ENCODE results near the gene SPACA7. TPM values are rescaled to one million over a fixed set of nuclear protein-coding genes. Genes with fewer than 3 reads are reported as not detected.
A peak's percentile ranks its signal among the peaks of the same experiment; 100 is the strongest.

The SPACA7 gene
- total and polyA plus RNA-seq, 8 donors = not detected

- FAIRE-seq (no peak), DNase-seq (peak in 2 of 6 donors; percentile 49 to 64), ATAC-seq (no peak)
- no peaks in the 10 kb centered on the region for H3K36me3 ChIP-seq
- TF ChIP-seq, protein P1, sequence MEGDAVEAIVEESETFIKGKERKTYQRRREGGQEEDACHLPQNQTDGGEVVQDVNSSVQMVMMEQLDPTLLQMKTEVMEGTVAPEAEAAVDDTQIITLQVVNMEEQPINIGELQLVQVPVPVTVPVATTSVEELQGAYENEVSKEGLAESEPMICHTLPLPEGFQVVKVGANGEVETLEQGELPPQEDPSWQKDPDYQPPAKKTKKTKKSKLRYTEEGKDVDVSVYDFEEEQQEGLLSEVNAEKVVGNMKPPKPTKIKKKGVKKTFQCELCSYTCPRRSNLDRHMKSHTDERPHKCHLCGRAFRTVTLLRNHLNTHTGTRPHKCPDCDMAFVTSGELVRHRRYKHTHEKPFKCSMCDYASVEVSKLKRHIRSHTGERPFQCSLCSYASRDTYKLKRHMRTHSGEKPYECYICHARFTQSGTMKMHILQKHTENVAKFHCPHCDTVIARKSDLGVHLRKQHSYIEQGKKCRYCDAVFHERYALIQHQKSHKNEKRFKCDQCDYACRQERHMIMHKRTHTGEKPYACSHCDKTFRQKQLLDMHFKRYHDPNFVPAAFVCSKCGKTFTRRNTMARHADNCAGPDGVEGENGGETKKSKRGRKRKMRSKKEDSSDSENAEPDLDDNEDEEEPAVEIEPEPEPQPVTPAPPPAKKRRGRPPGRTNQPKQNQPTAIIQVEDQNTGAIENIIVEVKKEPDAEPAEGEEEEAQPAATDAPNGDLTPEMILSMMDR (IDR thresholded peaks at IDR 0.05) = no peak
- no peaks in the 10 kb centered on the region for H3K9me3 ChIP-seq
- no peak overlapping the region for H3K4me3 ChIP-seq
- 86 to 94% methylated on average over 14 of the region's 14 CpGs for WGBS, 2 donors
- intact Hi-C loops (cut with DNase I) = no loop called here
- peaks cover 0 to 10% (median 0%) of the 10 kb centered on the region in 4 donors for H3K27me3 ChIP-seq
- H3K27ac ChIP-seq = no peak overlapping the region
- H3K4me1 ChIP-seq = peaks cover 0 to 7% (median 4%) of the 10 kb centered on the region in 3 donors
Measured at GRCh38 chr13:112446867-112447266, 70.7 kb downstream of the SPACA7 start.

DNA sequence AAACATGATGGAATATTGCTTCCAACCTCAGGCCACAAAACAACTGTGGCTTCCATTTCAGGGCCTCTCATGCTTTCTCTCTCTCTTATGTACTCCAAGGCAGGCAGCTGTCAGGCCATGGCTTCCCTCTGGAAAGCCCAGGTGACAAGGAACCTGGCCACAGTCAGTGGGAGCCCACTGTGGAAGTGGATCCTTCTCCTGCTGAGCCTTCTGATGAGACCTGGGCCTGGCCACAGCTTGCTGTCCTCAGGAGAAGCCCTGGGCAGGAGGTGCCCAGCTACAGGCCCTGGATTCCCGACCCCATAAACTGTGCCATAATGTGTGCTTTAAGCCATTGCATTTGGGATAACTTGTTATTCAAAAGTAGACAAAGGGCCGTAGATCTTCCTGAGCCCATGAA, 71.2 kb downstream of the SPACA7 start:
- ATAC-seq = no peak
- Histone ChIP-seq H3K4me1 (peaks cover 0 to 7% (median 4%) of the 10 kb centered on the region in 3 donors), H3K36me3 (no peaks in the 10 kb centered on the region), H3K4me3 (no peak overlapping the region), H3K27ac (no peak overlapping the region), H3K27me3 (peaks cover 0 to 10% (median 0%) of the 10 kb centered on the region in 4 donors), H3K9me3 (no peaks in the 10 kb centered on the region)
- no peak for DNase-seq
- intact Hi-C loops (cut with DNase I) = no loop called here
- 85 to 91% methylated on average over 2 of the region's 2 CpGs for WGBS, 2 donors
- no peak for FAIRE-seq
- TF ChIP-seq, protein P1 (IDR thresholded peaks at IDR 0.05) = no peak

DNA sequence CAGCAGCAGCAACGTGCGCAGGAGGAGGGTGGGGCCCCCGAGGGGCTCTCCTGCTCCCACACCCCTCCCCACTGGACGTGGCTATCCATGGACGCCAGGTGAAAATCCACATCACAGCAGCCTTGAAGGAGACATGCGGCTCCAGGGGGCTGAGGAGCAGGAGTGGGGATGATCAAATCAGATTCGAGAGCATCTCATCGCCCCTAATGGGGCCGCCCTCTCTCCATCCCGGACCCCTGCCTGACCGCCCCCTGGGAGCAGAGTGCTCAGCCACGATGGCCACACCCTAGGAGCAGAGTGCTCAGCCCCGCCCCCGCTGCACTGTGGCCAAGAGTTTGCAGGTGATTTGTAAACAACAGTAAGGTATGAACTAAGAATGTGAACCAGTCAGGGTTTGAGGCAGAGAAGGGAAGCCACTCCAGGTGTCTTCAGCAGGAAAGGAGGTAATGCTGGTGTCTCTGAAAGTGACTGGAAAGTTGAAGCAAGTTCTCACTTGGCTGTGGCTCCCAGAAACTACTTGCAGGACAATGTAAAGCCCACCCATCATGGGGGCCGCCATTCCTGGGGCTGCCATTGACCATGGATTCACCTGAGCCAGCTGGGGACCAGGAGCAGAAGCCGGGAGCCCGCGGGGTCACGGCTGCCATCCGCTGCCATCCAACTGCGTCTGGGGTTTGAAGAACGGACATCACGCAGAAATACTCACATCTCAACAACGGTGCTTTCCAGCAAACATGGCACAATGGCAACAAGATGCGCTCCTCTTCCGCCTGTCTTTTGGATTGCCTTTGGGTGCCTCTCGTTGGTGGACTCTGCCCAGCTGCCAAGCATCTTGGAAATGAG, 71.8 kb downstream of the SPACA7 start:
- no peak overlapping the region for H3K27ac ChIP-seq
- peaks cover 0 to 7% (median 4%) of the 10 kb centered on the region in 3 donors for H3K4me1 ChIP-seq
- FAIRE-seq (no peak), ATAC-seq (no peak), DNase-seq (peak in 2 of 6 donors; percentile 46 to 53)
- intact Hi-C loops (cut with DNase I) = no loop called here
- no peaks in the 10 kb centered on the region for H3K36me3 ChIP-seq
- no peak overlapping the region for H3K4me3 ChIP-seq
- H3K9me3 ChIP-seq = no peaks in the 10 kb centered on the region
- H3K27me3 ChIP-seq = peaks cover 0 to 4% (median 0%) of the 10 kb centered on the region in 4 donors
- TF ChIP-seq, protein P1 (IDR thresholded peaks at IDR 0.05) = no peak
- WGBS, 2 donors = 85 to 93% methylated on average over 26 to 27 of the region's 27 CpGs

DNA sequence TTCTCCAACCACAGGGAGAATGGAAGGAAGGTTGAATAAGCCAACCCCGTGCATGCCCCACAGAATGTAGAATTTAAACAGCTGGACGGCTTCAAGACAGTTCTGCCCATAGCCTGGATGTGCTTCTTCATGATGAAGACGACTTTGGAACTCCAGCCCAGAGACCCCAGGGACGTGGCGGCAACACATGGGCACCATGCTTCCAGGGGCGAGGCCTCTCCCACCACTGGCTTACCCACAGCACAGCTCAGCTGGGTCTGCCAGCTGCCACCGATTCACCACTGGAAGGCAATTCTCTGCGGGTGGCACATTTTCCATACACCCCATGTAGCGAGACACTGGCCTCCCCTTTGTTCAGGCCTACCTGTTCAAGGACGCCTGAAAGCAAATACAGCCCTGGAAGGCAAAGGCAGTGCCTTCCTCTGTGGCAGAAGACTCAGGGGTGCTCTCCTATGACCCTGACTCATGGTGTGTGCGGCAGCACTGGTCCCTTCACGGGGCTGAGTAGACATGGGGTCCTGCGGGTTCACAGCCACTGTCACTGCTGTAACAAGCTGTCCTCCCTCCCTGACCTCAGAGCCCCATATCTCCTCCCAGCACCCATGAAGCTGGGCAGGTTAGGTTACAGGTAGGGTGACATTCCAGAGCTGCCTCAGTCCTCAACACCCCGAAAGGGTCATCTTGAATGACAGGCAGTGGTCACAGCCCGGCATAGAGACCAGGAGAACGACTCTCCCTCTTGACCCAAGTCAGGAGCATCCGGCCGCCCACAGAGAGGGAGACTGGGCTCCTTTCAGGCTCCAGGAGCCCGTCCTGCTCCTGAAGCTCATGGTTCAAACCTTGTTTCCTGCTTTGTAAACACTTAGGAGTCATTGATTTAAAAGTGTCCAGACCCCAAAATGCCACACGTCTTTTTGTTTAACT, 72.7 kb downstream of the SPACA7 start:
- WGBS, 2 donors = 78 to 81% methylated on average over 20 of the region's 20 CpGs
- TF ChIP-seq, protein P1 (IDR thresholded peaks at IDR 0.05) = no peak
- Histone ChIP-seq H3K36me3 (no peaks in the 10 kb centered on the region), H3K27me3 (no peaks in the 10 kb centered on the region), H3K27ac (no peak overlapping the region), H3K4me1 (peaks cover 0 to 7% (median 4%) of the 10 kb centered on the region in 3 donors), H3K4me3 (no peak overlapping the region), H3K9me3 (no peaks in the 10 kb centered on the region)
- ATAC-seq (no peak), FAIRE-seq (no peak), DNase-seq (peak in 1 of 6 donors; percentile 28)
- intact Hi-C loops (cut with DNase I) = no loop called here
